Thyroid gland (tissue), 4 donors: ENCODE results near the gene SMPDL3B.

ENCODE experiments used
- CTCF ChIP-seq, 6 experiments: fragments of 200-600 bp in 3 of 6; fragments of 450-650 bp in 3 of 6; sonication (generic) in 3 of 6; IDR thresholded peaks; one replicate each; pipeline ENCODE4 v1.5.1; 2016 to 2019; ENCODE audit warnings: antibody characterized with exemption in 6 of 6, mild to moderate bottlenecking in 2 of 6, inconsistent platforms in 1 of 6, moderate library complexity in 1 of 6
- POLR2A ChIP-seq, 2 donors: fragments of 450-650 bp; IDR thresholded peaks; one replicate each; pipeline ENCODE4 v1.6.1; 2017; ENCODE audit warnings: antibody characterized with exemption in 2 of 2, mild to moderate bottlenecking in 2 of 2, moderate library complexity in 1 of 2

- no peak for TF ChIP-seq CTCF (IDR thresholded peaks at IDR 0.05)
- no peak for TF ChIP-seq POLR2A (IDR thresholded peaks at IDR 0.05)
Observed at GRCh38 chr1:27951396-27951795, 16.6 kb downstream of the SMPDL3B start.
